Aorta (tissue), 5 donors: Measurements from ENCODE around the gene UBASH3B. TPM values are rescaled to one million over a fixed set of nuclear protein-coding genes. Genes with fewer than 3 reads are reported as not detected.

ENCODE experiments used
- ATAC-seq: fragments of 200-7000 bp; cut with Tn5 transposase; one replicate; pipeline ENCODE4 v1.9.1; 2022; ENCODE audit warnings: moderate library complexity; ENCODE audit not compliant: low FRiP score
- DNase-seq, 2 donors: peaks; one replicate each; pipeline ENCODE4 v3.0.0-alpha.2; 2020
- H3K27ac ChIP-seq, 2 donors: one replicate each; pipeline ENCODE4 v1.5.1; 2013; ENCODE audit warnings: low read length in 2 of 2, mild to moderate bottlenecking in 2 of 2, moderate library complexity in 2 of 2, control low read depth in 1 of 2, inconsistent platforms in 1 of 2, low read depth in 1 of 2
- H3K27me3 ChIP-seq, 2 donors: one replicate each; pipeline ENCODE4 v1.6.1; 2013; ENCODE audit warnings: control low read depth in 1 of 2, low read length in 1 of 2, mild to moderate bottlenecking in 1 of 2, moderate library complexity in 1 of 2; ENCODE audit not compliant: insufficient read depth in 2 of 2, control insufficient read depth in 1 of 2
- H3K36me3 ChIP-seq, 2 donors: one replicate each; pipeline ENCODE4 v1.6.1; 2013; ENCODE audit warnings: control low read depth in 1 of 2, low read length in 1 of 2, mild to moderate bottlenecking in 1 of 2; ENCODE audit not compliant: insufficient read depth in 2 of 2, control insufficient read depth in 1 of 2
- H3K4me1 ChIP-seq, 2 donors: one replicate each; pipeline ENCODE4 v1.6.1; 2013; ENCODE audit warnings: low read length in 2 of 2, control low read depth in 1 of 2, mild to moderate bottlenecking in 1 of 2, moderate library complexity in 1 of 2; ENCODE audit not compliant: insufficient read depth in 2 of 2, control insufficient read depth in 1 of 2
- H3K4me3 ChIP-seq, 2 donors: one replicate each; pipeline ENCODE4 v1.5.1; 2013; ENCODE audit warnings: low read length in 2 of 2, control low read depth in 1 of 2, mild to moderate bottlenecking in 1 of 2
- H3K9me3 ChIP-seq: one replicate; pipeline ENCODE4 v1.6.1; 2013; ENCODE audit warnings: mild to moderate bottlenecking, low read length; ENCODE audit not compliant: control insufficient read depth
- WGBS, 2 donors: extraction: QIAGEN DNeasy Blood & Tissue Kit; methylation state at CpG; one replicate each; pipeline ENCODE4 v1.1.7; 2013; 5-methylcytosine and 5-hydroxymethylcytosine counted together
- intact Hi-C, 2 donors: fragments of 100-400 bp; cut with DNase I; formaldehyde crosslinking; loops; one replicate each; pipeline versions ENCODE4 v1.14.2 to v1.15.0; 2022
- polyA plus RNA-seq, 2 donors: library from polyadenylated mRNA; stranded (reverse); fragments of 200-250 nt; gene quantifications; one replicate each; pipeline ENCODE4 v1.2.3, GENCODE V29; 2013
- total RNA-seq, 2 donors: library from RNA; stranded (reverse); fragmentation: NEBNext Ultra II Directional; extraction: Animal tissue kit (Norgen Biotek cat#: 25700); gene quantifications; one replicate each; pipeline ENCODE4 v1.2.1, GENCODE V29; 2021
- donor health status: healthy with polysubstance abuse.
- donor health status: Bipolar disorder and iron deficiency.
- donor health status: DM: no; HTN: no; CAD: no.
- donor health status: DM: no; HTN: no; CAD: no.
- donor health status: DM: yes; HTN: yes; CAD: no.

Gene UBASH3B
- total and polyA plus RNA-seq, 4 donors, result 0.28 to 15.1 (median 6.0) TPM

- H3K4me3 ChIP-seq, result no peak overlapping the region
- no peaks in the 10 kb centered on the region for H3K36me3 ChIP-seq
- peaks cover 2% of the 10 kb centered on the region for H3K9me3 ChIP-seq
- WGBS, 2 donors, result 86 to 91% methylated on average over 6 of the region's 6 CpGs
- intact Hi-C loops, result no loop called here
- ATAC-seq (no peak), DNase-seq (no peak)
- H3K27me3 ChIP-seq, result no peaks in the 10 kb centered on the region
- H3K27ac ChIP-seq, result no peak overlapping the region
- H3K4me1 ChIP-seq, result no peaks in the 10 kb centered on the region
Measured at GRCh38 chr11:122692444-122692843, 36.9 kb downstream of the UBASH3B start.

GRCh38 chr11:122695076-122695615, 39.6 kb downstream of the UBASH3B start:
- Histone ChIP-seq H3K27ac (no peak overlapping the region), H3K27me3 (no peaks in the 10 kb centered on the region), H3K4me3 (no peak overlapping the region), H3K9me3 (peaks cover 2% of the 10 kb centered on the region), H3K4me1 (no peaks in the 10 kb centered on the region), H3K36me3 (no peaks in the 10 kb centered on the region)
- WGBS, 2 donors, result 94 to 96% methylated on average over 13 of the region's 13 CpGs
- ATAC-seq (no peak), DNase-seq (no peak)
- intact Hi-C loops, result no loop called here

- Histone ChIP-seq H3K9me3 (no peaks in the 10 kb centered on the region), H3K4me1 (no peaks in the 10 kb centered on the region), H3K4me3 (no peak overlapping the region), H3K27me3 (no peaks in the 10 kb centered on the region), H3K36me3 (no peaks in the 10 kb centered on the region), H3K27ac (no peak overlapping the region)
- 41 to 49% methylated on average over 11 of the region's 11 CpGs for WGBS, 2 donors
- ATAC-seq (no peak), DNase-seq (no peak)
- intact Hi-C loops, result no loop called here
Measured at GRCh38 chr11:122696662-122697061, 41.1 kb downstream of the UBASH3B start.

- Histone ChIP-seq H3K27me3 (no peaks in the 10 kb centered on the region), H3K27ac (no peak overlapping the region), H3K9me3 (no peaks in the 10 kb centered on the region), H3K4me3 (no peak overlapping the region), H3K36me3 (no peaks in the 10 kb centered on the region), H3K4me1 (no peaks in the 10 kb centered on the region)
- no peak for DNase-seq
- ATAC-seq, result no peak
- WGBS, 2 donors, result 79 to 81% methylated on average over 8 of the region's 8 CpGs
- intact Hi-C loops, result no loop called here
Measured at GRCh38 chr11:122697636-122698167, 42.2 kb downstream of the UBASH3B start.

GRCh38 chr11:122698392-122698791, 42.9 kb downstream of the UBASH3B start:
- no peaks in the 10 kb centered on the region for H3K9me3 ChIP-seq
- H3K27ac ChIP-seq, result no peak overlapping the region
- no peaks in the 10 kb centered on the region for H3K4me1 ChIP-seq
- H3K36me3 ChIP-seq, result no peaks in the 10 kb centered on the region
- H3K4me3 ChIP-seq, result no peak overlapping the region
- H3K27me3 ChIP-seq, result no peaks in the 10 kb centered on the region
- intact Hi-C loops, result no loop called here
- DNase-seq (no peak), ATAC-seq (no peak)
- WGBS, 2 donors, result 85 to 89% methylated on average over 3 of the region's 3 CpGs

GRCh38 chr11:122700666-122701065, 45.1 kb downstream of the UBASH3B start:
- H3K27ac ChIP-seq, result no peak overlapping the region
- intact Hi-C loops, result no loop called here
- H3K4me1 ChIP-seq, result no peaks in the 10 kb centered on the region
- no peaks in the 10 kb centered on the region for H3K9me3 ChIP-seq
- no peak overlapping the region for H3K4me3 ChIP-seq
- H3K27me3 ChIP-seq, result no peaks in the 10 kb centered on the region
- ATAC-seq (no peak), DNase-seq (no peak)
- peaks cover 0 to 2% of the 10 kb centered on the region in 2 donors for H3K36me3 ChIP-seq
- 90 to 94% methylated on average over 3 of the region's 3 CpGs for WGBS, 2 donors

- 55 to 66% methylated on average over 4 of the region's 4 CpGs for WGBS, 2 donors
- no peaks in the 10 kb centered on the region for H3K27me3 ChIP-seq
- DNase-seq, result no peak
- intact Hi-C loops, result no loop called here
- no peak overlapping the region for H3K4me3 ChIP-seq
- H3K9me3 ChIP-seq, result no peaks in the 10 kb centered on the region
- H3K27ac ChIP-seq, result no peak overlapping the region
- peaks cover 0 to 2% of the 10 kb centered on the region in 2 donors for H3K36me3 ChIP-seq
- no peak for ATAC-seq
- no peaks in the 10 kb centered on the region for H3K4me1 ChIP-seq
Measured at GRCh38 chr11:122701143-122701542, 45.6 kb downstream of the UBASH3B start.

- Histone ChIP-seq H3K9me3 (no peaks in the 10 kb centered on the region), H3K27me3 (no peaks in the 10 kb centered on the region), H3K27ac (no peak overlapping the region), H3K4me1 (no peaks in the 10 kb centered on the region), H3K4me3 (no peak overlapping the region), H3K36me3 (peaks cover 0 to 2% of the 10 kb centered on the region in 2 donors)
- WGBS, 2 donors, result 81 to 84% methylated on average over 8 of the region's 8 CpGs
- intact Hi-C loops, result no loop called here
- ATAC-seq (no peak), DNase-seq (no peak)
Measured at GRCh38 chr11:122703541-122704272, 48.2 kb downstream of the UBASH3B start.

- ATAC-seq (no peak), DNase-seq (no peak)
- intact Hi-C loops, result no loop called here
- WGBS, 2 donors, result 95 to 98% methylated on average over 7 of the region's 7 CpGs
- H3K27me3 ChIP-seq, result no peaks in the 10 kb centered on the region
- no peaks in the 10 kb centered on the region for H3K4me1 ChIP-seq
- H3K27ac ChIP-seq, result no peak overlapping the region
- H3K4me3 ChIP-seq, result no peak overlapping the region
- H3K9me3 ChIP-seq, result no peaks in the 10 kb centered on the region
- peaks cover 0 to 2% of the 10 kb centered on the region in 2 donors for H3K36me3 ChIP-seq
Measured at GRCh38 chr11:122705396-122705795, 49.9 kb downstream of the UBASH3B start.
